SU-DHL-6 (cell line): Measurements from ENCODE around the gene F12.
"Not testable (repeated sequence)": the region's sequence is repeated elsewhere in the genome, so short reads cannot be mapped to it uniquely, and the experiment has no call there.

ENCODE experiments used
- EZH2phosphoT487 ChIP-seq: fragments of 200-600 bp; sonication (generic), shearing (Covaris generic); conservative IDR thresholded peaks from 2 replicates; pipeline ENCODE4 v1.6.1; 2018; ENCODE audit warnings: mild to moderate bottlenecking, antibody characterized with exemption, low read length, moderate library complexity, mixed read lengths
- TF ChIP-seq, protein P1 (sequence below): fragments of 200-600 bp; sonication (generic); IDR thresholded peaks from one replicate; pipeline ENCODE4 v1.5.1; 2017; ENCODE audit warnings: antibody characterized with exemption, mild to moderate bottlenecking, low read length, moderate library complexity; ENCODE audit not compliant: insufficient read depth, poor library complexity, severe bottlenecking

DNA sequence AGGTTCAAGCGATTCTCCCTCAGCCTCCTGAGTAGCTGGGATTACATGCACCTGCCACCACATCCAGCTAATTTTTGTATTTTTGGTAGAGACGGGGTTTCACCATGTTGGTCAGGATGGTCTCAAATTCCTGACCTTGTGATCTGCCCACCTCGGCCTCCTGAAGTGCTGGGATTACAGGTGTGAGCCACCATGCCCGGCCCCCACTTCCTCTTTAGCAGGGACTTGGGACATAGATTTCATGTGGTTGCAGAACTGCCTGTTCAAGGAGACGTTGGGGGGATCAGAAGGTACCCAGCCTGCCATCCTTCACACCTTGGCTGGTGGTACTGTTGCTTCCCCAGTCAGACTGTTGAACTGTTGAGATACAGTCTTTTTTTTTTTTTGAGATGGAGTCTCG lies 7.7 kb upstream of the F12 start:
- TF ChIP-seq, protein P1, sequence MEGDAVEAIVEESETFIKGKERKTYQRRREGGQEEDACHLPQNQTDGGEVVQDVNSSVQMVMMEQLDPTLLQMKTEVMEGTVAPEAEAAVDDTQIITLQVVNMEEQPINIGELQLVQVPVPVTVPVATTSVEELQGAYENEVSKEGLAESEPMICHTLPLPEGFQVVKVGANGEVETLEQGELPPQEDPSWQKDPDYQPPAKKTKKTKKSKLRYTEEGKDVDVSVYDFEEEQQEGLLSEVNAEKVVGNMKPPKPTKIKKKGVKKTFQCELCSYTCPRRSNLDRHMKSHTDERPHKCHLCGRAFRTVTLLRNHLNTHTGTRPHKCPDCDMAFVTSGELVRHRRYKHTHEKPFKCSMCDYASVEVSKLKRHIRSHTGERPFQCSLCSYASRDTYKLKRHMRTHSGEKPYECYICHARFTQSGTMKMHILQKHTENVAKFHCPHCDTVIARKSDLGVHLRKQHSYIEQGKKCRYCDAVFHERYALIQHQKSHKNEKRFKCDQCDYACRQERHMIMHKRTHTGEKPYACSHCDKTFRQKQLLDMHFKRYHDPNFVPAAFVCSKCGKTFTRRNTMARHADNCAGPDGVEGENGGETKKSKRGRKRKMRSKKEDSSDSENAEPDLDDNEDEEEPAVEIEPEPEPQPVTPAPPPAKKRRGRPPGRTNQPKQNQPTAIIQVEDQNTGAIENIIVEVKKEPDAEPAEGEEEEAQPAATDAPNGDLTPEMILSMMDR: not testable (repeated sequence)
- not testable (repeated sequence) for TF ChIP-seq EZH2phosphoT487
